ENCODE data around the gene ZNF529.

DNA sequence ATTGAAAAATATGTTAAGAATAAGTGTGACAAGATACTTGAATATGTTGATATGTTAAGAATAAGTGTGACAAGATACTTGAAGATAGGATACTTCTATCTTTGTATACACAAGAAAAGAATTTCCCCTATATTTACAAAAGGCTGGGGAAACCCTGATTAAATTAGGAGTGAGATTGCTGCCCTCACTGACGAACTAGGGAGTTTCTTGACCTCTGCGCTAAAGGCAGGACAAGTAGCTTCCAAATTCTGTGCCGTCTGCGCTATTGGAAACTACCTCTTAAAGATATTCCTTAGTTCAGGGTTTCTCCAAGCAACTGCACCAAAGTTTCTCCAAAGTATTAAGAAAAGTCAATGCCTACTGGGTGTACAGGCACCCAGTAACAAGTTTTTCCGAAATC is 45.8 kb downstream of the ZNF529 start:
- TF ChIP-seq, protein P1, sequence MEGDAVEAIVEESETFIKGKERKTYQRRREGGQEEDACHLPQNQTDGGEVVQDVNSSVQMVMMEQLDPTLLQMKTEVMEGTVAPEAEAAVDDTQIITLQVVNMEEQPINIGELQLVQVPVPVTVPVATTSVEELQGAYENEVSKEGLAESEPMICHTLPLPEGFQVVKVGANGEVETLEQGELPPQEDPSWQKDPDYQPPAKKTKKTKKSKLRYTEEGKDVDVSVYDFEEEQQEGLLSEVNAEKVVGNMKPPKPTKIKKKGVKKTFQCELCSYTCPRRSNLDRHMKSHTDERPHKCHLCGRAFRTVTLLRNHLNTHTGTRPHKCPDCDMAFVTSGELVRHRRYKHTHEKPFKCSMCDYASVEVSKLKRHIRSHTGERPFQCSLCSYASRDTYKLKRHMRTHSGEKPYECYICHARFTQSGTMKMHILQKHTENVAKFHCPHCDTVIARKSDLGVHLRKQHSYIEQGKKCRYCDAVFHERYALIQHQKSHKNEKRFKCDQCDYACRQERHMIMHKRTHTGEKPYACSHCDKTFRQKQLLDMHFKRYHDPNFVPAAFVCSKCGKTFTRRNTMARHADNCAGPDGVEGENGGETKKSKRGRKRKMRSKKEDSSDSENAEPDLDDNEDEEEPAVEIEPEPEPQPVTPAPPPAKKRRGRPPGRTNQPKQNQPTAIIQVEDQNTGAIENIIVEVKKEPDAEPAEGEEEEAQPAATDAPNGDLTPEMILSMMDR (IDR thresholded peaks at IDR 0.05), result no peak
- no peak for TF ChIP-seq ZFX (IDR thresholded peaks at IDR 0.05; ENCODE audit: borderline replicate concordance)
